PC-9 (cell line): ENCODE data around the gene ESR1. TPM values are rescaled to one million over a fixed set of nuclear protein-coding genes. Genes with fewer than 3 reads are reported as not detected.
A peak's percentile ranks its signal among the peaks of the same experiment; 100 is the strongest.

ENCODE experiments used
- BruUV-seq: library from RNA; stranded (reverse); fragments of 400-500 nt; replicated peaks from 2 replicates; lab custom pipeline; 2021; lab: Mats Ljungman, UMichigan
- CTCF ChIA-PET: fragments of 300-600 bp; sonication (Branson Sonifier 250); formaldehyde crosslinking; loops from one replicate; lab custom pipeline; 2022; ENCODE audit warnings: antibody characterized with exemption; lab: Charles Lee
- POLR2A ChIA-PET: fragments of 300-600 bp; sonication (Branson Sonifier 250); formaldehyde crosslinking; loops from one replicate; lab custom pipeline; 2022; ENCODE audit warnings: antibody characterized with exemption; ENCODE audit not compliant: unreplicated experiment; lab: Charles Lee
- DNase-seq, 2 experiments: peaks; one replicate each; pipeline versions ENCODE4 v3.0.0 to v3.0.0-alpha.2; 2015 to 2022; ENCODE audit warnings: mixed read lengths in 1 of 2
- H2AFZ ChIP-seq: fragments of 200-600 bp; sonication (generic); 2 replicates; pipeline ENCODE4 v1.8.1; 2017; ENCODE audit warnings: antibody characterized with exemption
- H3F3A ChIP-seq: fragments of 200-600 bp; sonication (generic); 2 replicates; pipeline ENCODE4 v1.8.1; 2017; ENCODE audit warnings: antibody characterized with exemption, mild to moderate bottlenecking, low read depth; ENCODE audit not compliant: insufficient read depth
- H3K27ac ChIP-seq: fragments of 200-600 bp; sonication (generic); 2 replicates; pipeline ENCODE4 v1.6.1; 2016; ENCODE audit warnings: mixed run types
- H3K27me3 ChIP-seq: fragments of 200-600 bp; sonication (generic); 2 replicates; pipeline ENCODE4 v1.6.1; 2016; ENCODE audit warnings: low read depth, mixed run types; ENCODE audit not compliant: insufficient read depth
- H3K36me3 ChIP-seq: fragments of 200-600 bp; sonication (generic); 2 replicates; pipeline ENCODE4 v1.6.1; 2016; ENCODE audit warnings: low read depth, mixed run types
- H3K4me1 ChIP-seq: fragments of 200-600 bp; sonication (generic); replicated peaks from 2 replicates; pipeline ENCODE4 v1.6.1; 2016; ENCODE audit warnings: mixed run types; ENCODE audit not compliant: insufficient read depth
- H3K4me2 ChIP-seq: fragments of 200-600 bp; sonication (generic); 2 replicates; pipeline ENCODE4 v1.6.1; 2017; ENCODE audit warnings: mixed run types
- H3K4me3 ChIP-seq: fragments of 200-600 bp; sonication (generic); 2 replicates; pipeline ENCODE4 v1.6.1; 2016; ENCODE audit warnings: mixed run types
- H3K79me2 ChIP-seq: fragments of 200-600 bp; sonication (generic); 2 replicates; pipeline ENCODE4 v1.6.1; 2017; ENCODE audit warnings: low read depth, mixed run types
- H3K9me2 ChIP-seq: fragments of 200-600 bp; sonication (generic); 2 replicates; pipeline ENCODE4 v1.8.1; 2017; ENCODE audit warnings: mild to moderate bottlenecking; ENCODE audit not compliant: insufficient read depth
- H3K9me3 ChIP-seq: fragments of 200-600 bp; sonication (generic); 2 replicates; pipeline ENCODE4 v1.8.1; 2016; ENCODE audit warnings: low read depth; ENCODE audit not compliant: insufficient read depth
- H4K20me1 ChIP-seq: fragments of 200-600 bp; sonication (generic); 2 replicates; pipeline ENCODE4 v1.8.1; 2017; ENCODE audit not compliant: insufficient read depth
- CTCF ChIP-seq: fragments of 200-600 bp; sonication (generic); conservative IDR thresholded peaks from 2 replicates; pipeline ENCODE4 v1.6.1; 2017; ENCODE audit warnings: mixed run types, antibody characterized with exemption, mild to moderate bottlenecking, moderate library complexity
- EZH2 ChIP-seq: fragments of 200-600 bp; sonication (generic); IDR thresholded peaks from 2 replicates; pipeline ENCODE4 v1.8.0; 2017; ENCODE audit warnings: antibody characterized with exemption, low read depth
- intact Hi-C: fragments of 100-400 bp; cut with micrococcal nuclease; formaldehyde crosslinking; loops from one replicate; pipeline ENCODE4 v1.10.0; 2022; ENCODE audit not compliant: unreplicated experiment
- total RNA-seq: library from RNA; stranded (reverse); gene quantifications from 2 replicates; pipeline ENCODE4 v1.2.3, GENCODE V29; 2021

Gene ESR1
- total RNA-seq, 1 experiment from 2014 or later, result 1.5 TPM

- CTCF ChIA-PET, result no interaction called here
- intact Hi-C loops, result loop anchor here (5.0 kb wide), 1 partner anchor 44 kb away; no protein-coding TSS in a partner anchor
- DNase-seq, result no peak
- H3K9me3 ChIP-seq, result peaks cover 20% of the 10 kb centered on the region
- no peaks in the 10 kb centered on the region for H3K79me2 ChIP-seq
- TF ChIP-seq CTCF, result no peak
- TF ChIP-seq EZH2, result no peak
- H3K27ac ChIP-seq, result peak overlapping the region; percentile 75; the same call in 1 of the 2 replicates
- H3K4me2 ChIP-seq, result no peak overlapping the region
- peaks cover 18% of the 10 kb centered on the region for H3F3A ChIP-seq
- H2AFZ ChIP-seq, result no peak overlapping the region
- H3K27me3 ChIP-seq, result no peaks in the 10 kb centered on the region
- peaks cover 6% of the 10 kb centered on the region for H3K36me3 ChIP-seq
- peaks cover 25% of the 10 kb centered on the region for H3K4me1 ChIP-seq
- BruUV-seq, result no TSS peak
- POLR2A ChIA-PET, result no interaction called here
- H4K20me1 ChIP-seq, result no peaks in the 10 kb centered on the region
- no peak overlapping the region for H3K4me3 ChIP-seq
- H3K9me2 ChIP-seq, result no peaks in the 10 kb centered on the region
Observed at GRCh38 chr6:152053332-152053731, 245.8 kb downstream of the ESR1 start.

GRCh38 chr6:152054441-152054840, 247.0 kb downstream of the ESR1 start:
- TF ChIP-seq CTCF, result no peak
- TF ChIP-seq EZH2, result no peak
- H3K9me3 ChIP-seq, result peaks cover 20% of the 10 kb centered on the region
- no peaks in the 10 kb centered on the region for H4K20me1 ChIP-seq
- H3K27ac ChIP-seq, result peak overlapping the region; percentile 75
- POLR2A ChIA-PET, result no interaction called here
- peak overlapping the region; percentile 43; the same call in 1 of the 2 replicates for H3K4me3 ChIP-seq
- no peaks in the 10 kb centered on the region for H3K9me2 ChIP-seq
- H3K27me3 ChIP-seq, result no peaks in the 10 kb centered on the region
- no TSS peak for BruUV-seq
- peaks cover 18% of the 10 kb centered on the region for H3F3A ChIP-seq
- intact Hi-C loops, result loop anchor here (1.0 to 5.0 kb wide), 3 partner anchors 43 to 290 kb away; no protein-coding TSS in a partner anchor
- peak overlapping the region; percentile 71 for H3K4me2 ChIP-seq
- peaks cover 6% of the 10 kb centered on the region for H3K36me3 ChIP-seq
- H3K79me2 ChIP-seq, result no peaks in the 10 kb centered on the region
- peak overlapping the region; percentile 79 for H2AFZ ChIP-seq
- DNase-seq, result peak; percentile 15 to 88
- peaks cover 25% of the 10 kb centered on the region for H3K4me1 ChIP-seq
- CTCF ChIA-PET, result no interaction called here

- Histone ChIP-seq H3K4me3 (no peak overlapping the region; the same call in 1 of the 2 replicates), H3K27ac (0 out of 2 replicates have a peak overlapping the region, but pooled peaks have one; percentile 75), H3K79me2 (no peaks in the 10 kb centered on the region), H3F3A (peaks cover 18% of the 10 kb centered on the region), H3K27me3 (no peaks in the 10 kb centered on the region), H3K9me2 (no peaks in the 10 kb centered on the region), H2AFZ (no peak overlapping the region), H3K4me2 (0 out of 2 replicates have a peak overlapping the region, but pooled peaks have one; percentile 71), H3K9me3 (peaks cover 20% of the 10 kb centered on the region), H4K20me1 (no peaks in the 10 kb centered on the region), H3K4me1 (peaks cover 25% of the 10 kb centered on the region), H3K36me3 (peaks cover 6% of the 10 kb centered on the region)
- intact Hi-C loops, result no loop called here
- ChIA-PET POLR2A (no interaction called here), CTCF (no interaction called here)
- DNase-seq, result no peak
- no TSS peak for BruUV-seq
- TF ChIP-seq EZH2 (no peak), CTCF (no peak)
Observed at GRCh38 chr6:152055517-152055916, 248.0 kb downstream of the ESR1 start.
